Liver (tissue), 9 donors: ENCODE measurements around the gene TPRX1. TPM values are rescaled to one million over a fixed set of nuclear protein-coding genes. Genes with fewer than 3 reads are reported as not detected.
A peak's percentile ranks its signal among the peaks of the same experiment; 100 is the strongest.

Experiments
- DNase-seq: peaks from one replicate; pipeline ENCODE4 v3.0.0-alpha.2; 2017; ENCODE audit warnings: low spot score
- H3K27ac ChIP-seq, 2 donors: one replicate each; pipeline ENCODE4 v1.7.0; 2013; ENCODE audit warnings: inconsistent platforms in 2 of 2, low read length in 2 of 2, control low read depth in 1 of 2, low read depth in 1 of 2, mild to moderate bottlenecking in 1 of 2
- H3K27me3 ChIP-seq, 4 donors: one replicate each; pipeline versions ENCODE4 v1.6.1 to v1.7.0; 2013; ENCODE audit warnings: low read length in 3 of 4, inconsistent platforms in 1 of 4, mild to moderate bottlenecking in 1 of 4, moderate library complexity in 1 of 4; ENCODE audit not compliant: control insufficient read depth in 4 of 4, insufficient read depth in 4 of 4
- H3K36me3 ChIP-seq, 4 donors: one replicate each; pipeline versions ENCODE4 v1.6.1 to v1.7.0; 2013; ENCODE audit warnings: low read length in 3 of 4, mild to moderate bottlenecking in 3 of 4, low read depth in 1 of 4, moderate library complexity in 1 of 4; ENCODE audit not compliant: control insufficient read depth in 4 of 4, insufficient read depth in 3 of 4
- H3K4me1 ChIP-seq, 4 donors: one replicate each; pipeline versions ENCODE4 v1.6.1 to v1.7.0; 2013; ENCODE audit warnings: low read length in 3 of 4, mild to moderate bottlenecking in 3 of 4, moderate library complexity in 1 of 4; ENCODE audit not compliant: control insufficient read depth in 4 of 4, insufficient read depth in 4 of 4
- H3K4me3 ChIP-seq, 3 donors: one replicate each; pipeline versions ENCODE4 v1.6.1 to v1.7.0; 2013; ENCODE audit warnings: low read length in 3 of 3, control low read depth in 1 of 3, low read depth in 1 of 3, mild to moderate bottlenecking in 1 of 3
- H3K9ac ChIP-seq, 2 donors: one replicate each; pipeline ENCODE4 v1.7.0; 2013; ENCODE audit warnings: low read length in 2 of 2, mild to moderate bottlenecking in 2 of 2, moderate library complexity in 2 of 2, control low read depth in 1 of 2, low read depth in 1 of 2
- H3K9me3 ChIP-seq, 4 donors: one replicate each; pipeline versions ENCODE4 v1.6.1 to v1.7.0; 2013; ENCODE audit warnings: low read length in 3 of 4; ENCODE audit not compliant: control insufficient read depth in 4 of 4
- ATF3 ChIP-seq: IDR thresholded peaks from 2 replicates; pipeline ENCODE4 v1.6.1; 2016; ENCODE audit warnings: antibody characterized with exemption
- CTCF ChIP-seq: fragments of 150-350 bp; IDR thresholded peaks from 2 replicates; pipeline ENCODE4 v1.5.1; 2017; ENCODE audit warnings: improper control_type of control experiment, low read depth, low read length; ENCODE audit not compliant: missing input control
- EGR1 ChIP-seq, 2 donors: IDR thresholded peaks; 2 replicates each; pipeline ENCODE4 v1.6.1; 2016 to 2018; ENCODE audit warnings: antibody characterized with exemption in 2 of 2, low read depth in 2 of 2
- FOXA1 ChIP-seq: IDR thresholded peaks from 2 replicates; pipeline ENCODE4 v1.6.1; 2016; ENCODE audit warnings: antibody characterized with exemption
- FOXA2 ChIP-seq: IDR thresholded peaks from 2 replicates; pipeline ENCODE4 v1.6.1; 2016; ENCODE audit warnings: antibody characterized with exemption
- GABPA ChIP-seq, 2 donors: IDR thresholded peaks in 1 of 2; conservative IDR thresholded peaks in 1 of 2; 2 replicates each; pipeline ENCODE4 v1.6.1; 2016; ENCODE audit warnings: antibody characterized with exemption in 2 of 2, mild to moderate bottlenecking in 1 of 2, moderate library complexity in 1 of 2
- HNF4A ChIP-seq, 2 donors: conservative IDR thresholded peaks; 2 replicates each; pipeline ENCODE4 v1.6.1; 2016; ENCODE audit warnings: antibody characterized with exemption in 2 of 2, mild to moderate bottlenecking in 2 of 2
- HNF4G ChIP-seq: IDR thresholded peaks from 2 replicates; pipeline ENCODE4 v1.6.1; 2016; ENCODE audit warnings: antibody characterized with exemption
- NR2F2 ChIP-seq: IDR thresholded peaks from 2 replicates; pipeline ENCODE4 v1.6.1; 2016; ENCODE audit warnings: antibody characterized with exemption
- RAD21 ChIP-seq, 2 donors: IDR thresholded peaks; 2 replicates each; pipeline ENCODE4 v1.6.1; 2016; ENCODE audit warnings: antibody characterized with exemption in 2 of 2, mild to moderate bottlenecking in 2 of 2
- RXRA ChIP-seq, 2 donors: IDR thresholded peaks; 2 replicates each; pipeline ENCODE4 v1.6.1; 2017 to 2018; ENCODE audit warnings: antibody characterized with exemption in 2 of 2, mild to moderate bottlenecking in 1 of 2
- SP1 ChIP-seq: IDR thresholded peaks from 2 replicates; pipeline ENCODE4 v1.6.1; 2018; ENCODE audit warnings: antibody characterized with exemption, mild to moderate bottlenecking
- YY1 ChIP-seq: IDR thresholded peaks from 2 replicates; pipeline ENCODE4 v1.6.1; 2016; ENCODE audit warnings: antibody characterized with exemption, mild to moderate bottlenecking
- WGBS: extraction: QIAGEN DNeasy Blood & Tissue Kit; methylation state at CpG from one replicate; pipeline ENCODE4 v1.1.7; 2013; 5-methylcytosine and 5-hydroxymethylcytosine counted together
- polyA plus RNA-seq, 2 donors: library from polyadenylated mRNA; stranded (reverse) in 1 of 2; unstranded in 1 of 2; fragments of 200-250 nt in 1 of 2; fragments of >200 nt in 1 of 2; fragmentation: Nextera tagmentation in 1 of 2; extraction: Ambion mirVana in 1 of 2; gene quantifications; one replicate each; pipeline versions ENCODE4 v1.2.1 to v1.2.3, GENCODE V29; 2013 to 2015
- total RNA-seq, 2 donors: library from RNA; depleted of rRNA; stranded (reverse); fragments of >200 nt; gene quantifications; one replicate each; pipeline ENCODE4 v1.2.3, GENCODE V29; 2014
- TF ChIP-seq, protein P1 (sequence below): IDR thresholded peaks from 2 replicates; pipeline ENCODE4 v1.6.1; 2016; ENCODE audit warnings: antibody characterized with exemption
- TF ChIP-seq, protein P2 (sequence below): IDR thresholded peaks from 2 replicates; pipeline ENCODE4 v1.6.1; 2016; ENCODE audit warnings: antibody characterized with exemption, mild to moderate bottlenecking
- TF ChIP-seq, protein P3 (sequence below): IDR thresholded peaks from 2 replicates; pipeline ENCODE4 v1.6.1; 2016; ENCODE audit warnings: antibody characterized with exemption
- donor health status: healthy.
- donor health status: healthy.
- donor health status: healthy.
- donor health status: healthy.
- donor health status: healthy.

TPRX1 gene
- total and polyA plus RNA-seq, 4 donors: not detected

DNA sequence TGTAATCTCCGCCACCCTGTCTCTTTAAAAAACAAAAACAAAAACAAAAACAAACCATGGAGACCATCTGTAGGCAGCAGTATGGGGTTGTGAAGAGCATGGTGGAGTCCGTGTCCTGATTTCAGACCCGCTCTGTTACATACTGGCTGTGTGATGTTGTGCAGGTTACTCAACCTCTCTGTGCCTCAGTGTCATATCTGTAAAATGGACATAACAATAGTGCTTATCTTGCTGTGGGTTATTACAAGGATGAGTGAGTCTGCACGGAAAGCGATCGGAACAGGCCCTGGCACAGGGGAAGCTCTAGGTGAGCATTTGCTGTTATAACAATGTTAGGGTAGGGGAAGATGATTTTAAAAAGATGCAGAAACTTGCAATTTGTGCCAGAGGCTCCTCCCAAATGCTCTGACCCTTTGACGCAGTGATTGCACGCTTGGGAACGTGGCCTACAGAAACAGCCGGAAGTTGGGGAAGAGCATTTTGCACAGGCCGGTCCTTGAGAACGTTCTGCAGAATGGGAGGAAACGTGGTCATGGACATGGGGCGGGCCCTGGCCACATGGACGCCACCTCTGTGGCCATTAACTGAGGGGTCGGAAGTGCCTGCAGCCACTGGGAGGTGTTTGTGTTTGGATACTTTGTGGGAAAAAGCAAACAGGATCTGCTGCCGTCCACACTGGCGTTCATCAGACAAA, 41.6 kb downstream of the TPRX1 start:
- no peak for DNase-seq
- no peak overlapping the region for H3K27ac ChIP-seq
- no peaks in the 10 kb centered on the region for H3K9me3 ChIP-seq
- peaks cover 0 to 5% (median 3%) of the 10 kb centered on the region in 4 donors for H3K36me3 ChIP-seq
- peaks cover 0 to 10% (median 4%) of the 10 kb centered on the region in 4 donors for H3K4me1 ChIP-seq
- no peaks in the 10 kb centered on the region for H3K27me3 ChIP-seq
- peak; percentile 26 for TF ChIP-seq SP1
- peak; percentile 89 for TF ChIP-seq NR2F2
- TF ChIP-seq RXRA (IDR thresholded peaks at IDR 0.05): no peak
- no peak for TF ChIP-seq HNF4A (conservative IDR thresholded peaks at IDR 0.05)
- peak in 1 of 2 donors; percentile 36 for TF ChIP-seq GABPA (IDR thresholded peaks at IDR 0.05 in 1 of 2, conservative IDR thresholded peaks at IDR 0.05 in 1 of 2)
- no peak overlapping the region for H3K9ac ChIP-seq
- 82% methylated on average over 18 of the region's 18 CpGs for WGBS
- H3K4me3 ChIP-seq: no peak overlapping the region

- Histone ChIP-seq H3K9me3 (no peaks in the 10 kb centered on the region), H3K27ac (no peak overlapping the region)
- WGBS: 62% methylated on average over 3 of the region's 3 CpGs
Measured at GRCh38 chr19:47762151-47762550, 42.2 kb downstream of the TPRX1 start.

GRCh38 chr19:47761566-47761965, 42.8 kb downstream of the TPRX1 start:
- DNase-seq: no peak
- H3K4me3 ChIP-seq: no peak overlapping the region
- no peak overlapping the region for H3K27ac ChIP-seq
- H3K27me3 ChIP-seq: no peaks in the 10 kb centered on the region
- 69% methylated on average over 5 of the region's 5 CpGs for WGBS
- no peaks in the 10 kb centered on the region for H3K9me3 ChIP-seq
- TF ChIP-seq NR2F2: no peak
- no peak for TF ChIP-seq ATF3
- TF ChIP-seq HNF4G: no peak
- no peak for TF ChIP-seq YY1
- TF ChIP-seq SP1: no peak
- TF ChIP-seq, protein P1, sequence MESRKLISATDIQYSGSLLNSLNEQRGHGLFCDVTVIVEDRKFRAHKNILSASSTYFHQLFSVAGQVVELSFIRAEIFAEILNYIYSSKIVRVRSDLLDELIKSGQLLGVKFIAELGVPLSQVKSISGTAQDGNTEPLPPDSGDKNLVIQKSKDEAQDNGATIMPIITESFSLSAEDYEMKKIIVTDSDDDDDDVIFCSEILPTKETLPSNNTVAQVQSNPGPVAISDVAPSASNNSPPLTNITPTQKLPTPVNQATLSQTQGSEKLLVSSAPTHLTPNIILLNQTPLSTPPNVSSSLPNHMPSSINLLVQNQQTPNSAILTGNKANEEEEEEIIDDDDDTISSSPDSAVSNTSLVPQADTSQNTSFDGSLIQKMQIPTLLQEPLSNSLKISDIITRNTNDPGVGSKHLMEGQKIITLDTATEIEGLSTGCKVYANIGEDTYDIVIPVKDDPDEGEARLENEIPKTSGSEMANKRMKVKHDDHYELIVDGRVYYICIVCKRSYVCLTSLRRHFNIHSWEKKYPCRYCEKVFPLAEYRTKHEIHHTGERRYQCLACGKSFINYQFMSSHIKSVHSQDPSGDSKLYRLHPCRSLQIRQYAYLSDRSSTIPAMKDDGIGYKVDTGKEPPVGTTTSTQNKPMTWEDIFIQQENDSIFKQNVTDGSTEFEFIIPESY: no peak
- TF ChIP-seq EGR1 (IDR thresholded peaks at IDR 0.05; ENCODE audit: low read depth in 2 of 2): no peak
- TF ChIP-seq FOXA1: no peak
- TF ChIP-seq CTCF: no peak
- TF ChIP-seq HNF4A (conservative IDR thresholded peaks at IDR 0.05): no peak
- TF ChIP-seq RAD21 (IDR thresholded peaks at IDR 0.05): no peak
- TF ChIP-seq, protein P2, sequence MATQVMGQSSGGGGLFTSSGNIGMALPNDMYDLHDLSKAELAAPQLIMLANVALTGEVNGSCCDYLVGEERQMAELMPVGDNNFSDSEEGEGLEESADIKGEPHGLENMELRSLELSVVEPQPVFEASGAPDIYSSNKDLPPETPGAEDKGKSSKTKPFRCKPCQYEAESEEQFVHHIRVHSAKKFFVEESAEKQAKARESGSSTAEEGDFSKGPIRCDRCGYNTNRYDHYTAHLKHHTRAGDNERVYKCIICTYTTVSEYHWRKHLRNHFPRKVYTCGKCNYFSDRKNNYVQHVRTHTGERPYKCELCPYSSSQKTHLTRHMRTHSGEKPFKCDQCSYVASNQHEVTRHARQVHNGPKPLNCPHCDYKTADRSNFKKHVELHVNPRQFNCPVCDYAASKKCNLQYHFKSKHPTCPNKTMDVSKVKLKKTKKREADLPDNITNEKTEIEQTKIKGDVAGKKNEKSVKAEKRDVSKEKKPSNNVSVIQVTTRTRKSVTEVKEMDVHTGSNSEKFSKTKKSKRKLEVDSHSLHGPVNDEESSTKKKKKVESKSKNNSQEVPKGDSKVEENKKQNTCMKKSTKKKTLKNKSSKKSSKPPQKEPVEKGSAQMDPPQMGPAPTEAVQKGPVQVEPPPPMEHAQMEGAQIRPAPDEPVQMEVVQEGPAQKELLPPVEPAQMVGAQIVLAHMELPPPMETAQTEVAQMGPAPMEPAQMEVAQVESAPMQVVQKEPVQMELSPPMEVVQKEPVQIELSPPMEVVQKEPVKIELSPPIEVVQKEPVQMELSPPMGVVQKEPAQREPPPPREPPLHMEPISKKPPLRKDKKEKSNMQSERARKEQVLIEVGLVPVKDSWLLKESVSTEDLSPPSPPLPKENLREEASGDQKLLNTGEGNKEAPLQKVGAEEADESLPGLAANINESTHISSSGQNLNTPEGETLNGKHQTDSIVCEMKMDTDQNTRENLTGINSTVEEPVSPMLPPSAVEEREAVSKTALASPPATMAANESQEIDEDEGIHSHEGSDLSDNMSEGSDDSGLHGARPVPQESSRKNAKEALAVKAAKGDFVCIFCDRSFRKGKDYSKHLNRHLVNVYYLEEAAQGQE: no peak
- TF ChIP-seq RXRA (IDR thresholded peaks at IDR 0.05): no peak
- no peak for TF ChIP-seq FOXA2
- TF ChIP-seq, protein P3, sequence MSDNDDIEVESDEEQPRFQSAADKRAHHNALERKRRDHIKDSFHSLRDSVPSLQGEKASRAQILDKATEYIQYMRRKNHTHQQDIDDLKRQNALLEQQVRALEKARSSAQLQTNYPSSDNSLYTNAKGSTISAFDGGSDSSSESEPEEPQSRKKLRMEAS: no peak
- no peak overlapping the region for H3K9ac ChIP-seq
- peaks cover 0 to 7% (median 2%) of the 10 kb centered on the region in 4 donors for H3K36me3 ChIP-seq
- peaks cover 0 to 21% (median 13%) of the 10 kb centered on the region in 4 donors for H3K4me1 ChIP-seq

More at GRCh38 chr19:47762151-47762550, 42.2 kb downstream of the TPRX1 start:
- Histone ChIP-seq H3K36me3 (peaks cover 0 to 6% (median 3%) of the 10 kb centered on the region in 4 donors), H3K27me3 (no peaks in the 10 kb centered on the region), H3K9ac (no peak overlapping the region), H3K4me3 (no peak overlapping the region), H3K4me1 (peaks cover 0 to 15% (median 8%) of the 10 kb centered on the region in 4 donors)
- TF ChIP-seq GABPA (IDR thresholded peaks at IDR 0.05 in 1 of 2, conservative IDR thresholded peaks at IDR 0.05 in 1 of 2): no peak
- DNase-seq: no peak
